GM18951 (cell line): ENCODE measurements around the gene RYR2.

Source experiments
- POLR2A ChIP-seq: IDR thresholded peaks from 4 replicates; pipeline ENCODE4 v1.6.1; 2011; ENCODE audit warnings: mild to moderate bottlenecking; ENCODE audit not compliant: insufficient read length, insufficient read depth; ENCODE audit errors: extremely low read depth
- in situ Hi-C: fragments of 300-500 bp; cut with MboI; formaldehyde crosslinking; loops from one replicate; pipeline ENCODE4 v1.12.0; 2022; ENCODE audit warnings: low sequenced_read_pairs, mixed read lengths, inconsistent platforms; ENCODE audit not compliant: unreplicated experiment

The RYR2 gene

GRCh38 chr1:237492359-237492758 lies 450.4 kb downstream of the RYR2 start:
- no peak for TF ChIP-seq POLR2A
- in situ Hi-C loops, result no loop called here

GRCh38 chr1:237500566-237500965 lies 458.6 kb downstream of the RYR2 start:
- TF ChIP-seq POLR2A, result no peak
- in situ Hi-C loops, result no loop called here

- TF ChIP-seq POLR2A, result no peak
- in situ Hi-C loops, result no loop called here
Measured at GRCh38 chr1:237503292-237503691, 461.3 kb downstream of the RYR2 start.

- in situ Hi-C loops, result no loop called here
- no peak for TF ChIP-seq POLR2A
Measured at GRCh38 chr1:237507005-237507404, 465.0 kb downstream of the RYR2 start.

GRCh38 chr1:237509748-237510147 lies 467.8 kb downstream of the RYR2 start:
- TF ChIP-seq POLR2A, result no peak
- in situ Hi-C loops, result no loop called here

GRCh38 chr1:237525102-237525501 lies 483.1 kb downstream of the RYR2 start:
- in situ Hi-C loops, result no loop called here
- TF ChIP-seq POLR2A, result no peak

- in situ Hi-C loops, result no loop called here
- no peak for TF ChIP-seq POLR2A
Measured at GRCh38 chr1:237527761-237528160, 485.8 kb downstream of the RYR2 start.

- no peak for TF ChIP-seq POLR2A
- in situ Hi-C loops, result no loop called here
Measured at GRCh38 chr1:237528545-237528944, 486.6 kb downstream of the RYR2 start.

- no peak for TF ChIP-seq POLR2A
- in situ Hi-C loops, result no loop called here
Measured at GRCh38 chr1:237539055-237539454, 497.1 kb downstream of the RYR2 start.

GRCh38 chr1:237542525-237543418 lies 500.8 kb downstream of the RYR2 start:
- in situ Hi-C loops, result no loop called here
- TF ChIP-seq POLR2A, result no peak

GRCh38 chr1:237553078-237553477 lies 511.1 kb downstream of the RYR2 start:
- TF ChIP-seq POLR2A, result no peak
- in situ Hi-C loops, result no loop called here

GRCh38 chr1:237556911-237557310 lies 514.9 kb downstream of the RYR2 start:
- TF ChIP-seq POLR2A, result no peak
- in situ Hi-C loops, result no loop called here

GRCh38 chr1:237562242-237562823 lies 520.3 kb downstream of the RYR2 start:
- no peak for TF ChIP-seq POLR2A
- in situ Hi-C loops, result no loop called here

GRCh38 chr1:237565236-237565635 lies 523.3 kb downstream of the RYR2 start:
- no peak for TF ChIP-seq POLR2A
- in situ Hi-C loops, result no loop called here
